WERI-Rb-1 (cell line): ENCODE data around the gene RACGAP1.
A peak's percentile ranks its signal among the peaks of the same experiment; 100 is the strongest.

Experiments
- DNase-seq: peaks from one replicate; pipeline ENCODE4 v3.0.0-alpha.2; 2020
- H3K27ac ChIP-seq: fragments of 250-450 bp; sonication (Bioruptor Pico); 2 replicates; pipeline ENCODE4 v1.5.1; 2020; ENCODE audit warnings: mild to moderate bottlenecking, moderate library complexity
- H3K27me3 ChIP-seq: fragments of 250-450 bp; sonication (Bioruptor Pico); 2 replicates; pipeline ENCODE4 v1.5.1; 2021; ENCODE audit warnings: mild to moderate bottlenecking, low read depth, moderate library complexity; ENCODE audit not compliant: insufficient read depth, severe bottlenecking
- H3K36me3 ChIP-seq: fragments of 250-450 bp; sonication (Bioruptor Pico); 2 replicates; pipeline ENCODE4 v1.5.1; 2020; ENCODE audit warnings: mild to moderate bottlenecking, moderate library complexity
- H3K4me3 ChIP-seq: 2 replicates; pipeline ENCODE4 v1.5.1; 2011; ENCODE audit warnings: low read depth, mild to moderate bottlenecking, control low read depth, low read length
- H3K9me3 ChIP-seq: fragments of 250-450 bp; sonication (Bioruptor Pico); 2 replicates; pipeline ENCODE4 v1.5.1; 2021; ENCODE audit warnings: mild to moderate bottlenecking, moderate library complexity; ENCODE audit not compliant: severe bottlenecking
- TF ChIP-seq, protein P1 (sequence below): IDR thresholded peaks from 2 replicates; pipeline ENCODE4 v1.5.1; 2011; ENCODE audit warnings: low read depth, mild to moderate bottlenecking, control low read depth, inconsistent platforms, low read length

RACGAP1 gene

DNA sequence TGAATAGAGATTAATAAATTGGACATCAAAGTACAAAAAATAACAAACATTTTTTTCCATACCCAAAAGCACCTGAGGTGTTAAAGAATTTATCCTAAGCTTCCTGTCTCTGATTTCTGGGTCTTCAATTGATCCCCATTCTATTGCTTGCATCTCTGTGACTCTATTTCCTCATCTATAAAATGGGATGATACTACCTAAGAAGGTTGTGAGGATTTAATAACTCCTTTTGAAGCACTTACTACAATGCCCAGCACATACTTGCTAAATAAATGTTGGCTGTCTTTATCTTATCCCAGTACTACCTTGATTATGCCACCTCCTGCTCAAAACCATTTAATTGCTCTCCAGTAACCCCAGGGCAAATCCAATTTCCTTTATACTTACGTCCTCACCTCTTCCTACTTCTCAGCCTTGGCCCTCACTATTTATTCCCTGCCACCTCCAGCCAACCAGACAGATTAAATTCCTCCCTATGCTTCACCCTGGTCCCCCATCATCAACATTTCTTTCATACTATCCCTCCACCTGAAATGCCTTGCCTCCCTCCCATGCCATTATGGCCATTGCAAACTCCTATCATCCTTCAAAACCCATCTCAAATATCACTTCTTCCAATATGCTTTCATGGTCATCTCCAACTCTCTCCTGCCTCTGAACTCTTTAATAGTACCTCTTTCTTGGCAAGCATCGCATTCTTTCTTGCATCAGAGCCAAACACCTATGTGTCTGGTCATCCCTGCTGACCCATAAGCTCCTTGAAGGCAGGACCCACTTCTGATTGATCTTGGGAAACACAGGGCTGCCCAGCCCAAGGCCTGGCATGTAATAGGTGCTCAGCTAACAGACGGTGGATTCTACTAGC is 24.2 kb upstream of the RACGAP1 start:
- no peaks in the 10 kb centered on the region for H3K36me3 ChIP-seq
- no peak for DNase-seq
- H3K9me3 ChIP-seq = no peaks in the 10 kb centered on the region
- no peak overlapping the region for H3K4me3 ChIP-seq
- H3K27ac ChIP-seq = peak overlapping the region; percentile 73
- no peaks in the 10 kb centered on the region for H3K27me3 ChIP-seq
- TF ChIP-seq, protein P1, sequence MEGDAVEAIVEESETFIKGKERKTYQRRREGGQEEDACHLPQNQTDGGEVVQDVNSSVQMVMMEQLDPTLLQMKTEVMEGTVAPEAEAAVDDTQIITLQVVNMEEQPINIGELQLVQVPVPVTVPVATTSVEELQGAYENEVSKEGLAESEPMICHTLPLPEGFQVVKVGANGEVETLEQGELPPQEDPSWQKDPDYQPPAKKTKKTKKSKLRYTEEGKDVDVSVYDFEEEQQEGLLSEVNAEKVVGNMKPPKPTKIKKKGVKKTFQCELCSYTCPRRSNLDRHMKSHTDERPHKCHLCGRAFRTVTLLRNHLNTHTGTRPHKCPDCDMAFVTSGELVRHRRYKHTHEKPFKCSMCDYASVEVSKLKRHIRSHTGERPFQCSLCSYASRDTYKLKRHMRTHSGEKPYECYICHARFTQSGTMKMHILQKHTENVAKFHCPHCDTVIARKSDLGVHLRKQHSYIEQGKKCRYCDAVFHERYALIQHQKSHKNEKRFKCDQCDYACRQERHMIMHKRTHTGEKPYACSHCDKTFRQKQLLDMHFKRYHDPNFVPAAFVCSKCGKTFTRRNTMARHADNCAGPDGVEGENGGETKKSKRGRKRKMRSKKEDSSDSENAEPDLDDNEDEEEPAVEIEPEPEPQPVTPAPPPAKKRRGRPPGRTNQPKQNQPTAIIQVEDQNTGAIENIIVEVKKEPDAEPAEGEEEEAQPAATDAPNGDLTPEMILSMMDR = no peak

DNA sequence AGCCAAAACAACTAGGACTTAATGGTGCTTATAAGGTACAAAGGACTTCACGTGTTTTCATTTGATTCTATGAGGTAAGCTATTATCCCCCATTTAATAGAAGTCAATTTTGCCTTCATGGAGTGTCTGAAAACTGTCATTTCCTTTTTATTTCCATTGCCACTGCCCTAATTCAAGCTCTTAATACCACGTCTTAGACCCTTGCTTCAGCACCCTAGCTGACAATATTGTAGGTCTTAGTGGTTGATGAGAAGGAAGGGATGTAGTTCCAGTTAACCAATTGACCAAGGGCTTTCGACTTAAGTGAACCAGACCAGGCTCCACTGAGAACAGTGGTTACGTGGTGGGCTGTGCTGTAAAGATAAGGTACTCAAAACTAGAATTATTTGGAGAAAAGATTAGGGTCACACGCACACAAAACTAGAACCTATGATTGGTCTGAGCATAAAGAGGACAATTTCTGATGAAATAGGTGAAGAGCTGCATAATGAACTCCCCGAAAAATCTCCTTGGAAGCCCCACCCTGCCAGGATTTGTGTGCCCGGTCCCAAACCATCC is 22.5 kb upstream of the RACGAP1 start:
- no peaks in the 10 kb centered on the region for H3K36me3 ChIP-seq
- no peak for DNase-seq
- no peak overlapping the region for H3K4me3 ChIP-seq
- H3K9me3 ChIP-seq = no peaks in the 10 kb centered on the region
- H3K27me3 ChIP-seq = no peaks in the 10 kb centered on the region
- H3K27ac ChIP-seq = no peak overlapping the region
- TF ChIP-seq, protein P1 = no peak

DNA sequence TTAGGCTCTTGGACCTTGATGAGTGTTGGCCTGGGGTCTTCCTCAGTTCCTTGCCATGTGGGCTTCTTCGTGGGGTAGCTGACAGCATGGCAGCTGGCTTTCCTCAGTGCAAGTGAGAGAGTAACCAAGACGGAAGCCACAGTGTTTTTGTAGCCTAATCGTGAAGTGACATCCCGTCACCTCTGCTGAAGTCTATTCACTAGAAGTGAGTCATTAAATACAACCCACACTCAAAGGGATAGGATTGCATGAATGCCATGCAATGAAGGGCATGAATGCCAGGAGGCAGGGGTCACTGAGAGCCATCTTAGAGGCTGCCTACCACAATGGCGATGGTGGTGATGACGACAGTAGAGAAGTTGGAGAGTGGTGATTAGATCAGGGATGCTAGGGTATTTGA is 18.6 kb upstream of the RACGAP1 start:
- H3K9me3 ChIP-seq = no peaks in the 10 kb centered on the region
- TF ChIP-seq, protein P1 = no peak
- H3K27ac ChIP-seq = no peak overlapping the region
- no peak overlapping the region for H3K4me3 ChIP-seq
- no peaks in the 10 kb centered on the region for H3K36me3 ChIP-seq
- DNase-seq = no peak
- H3K27me3 ChIP-seq = no peaks in the 10 kb centered on the region

DNA sequence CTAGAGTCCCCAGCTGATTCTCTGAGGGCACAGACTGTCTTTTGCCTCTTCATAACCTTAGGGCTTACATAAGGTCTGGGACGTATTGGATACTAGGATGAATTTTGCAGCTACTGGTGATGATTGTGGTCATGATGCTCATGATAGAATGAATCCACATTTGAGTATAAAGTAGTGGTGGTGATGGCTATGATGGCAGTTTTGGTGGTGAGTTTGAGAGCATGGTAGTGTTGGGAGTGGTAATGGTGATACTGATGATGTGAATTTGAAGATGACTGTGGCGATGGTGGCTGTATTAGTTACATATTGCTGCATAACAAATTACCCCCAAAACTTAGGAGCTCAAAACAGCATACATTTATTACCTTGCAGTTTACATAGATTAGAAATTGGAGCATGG is 18.0 kb upstream of the RACGAP1 start:
- DNase-seq = no peak
- no peaks in the 10 kb centered on the region for H3K27me3 ChIP-seq
- TF ChIP-seq, protein P1 = no peak
- H3K9me3 ChIP-seq = no peaks in the 10 kb centered on the region
- no peak overlapping the region for H3K27ac ChIP-seq
- no peak overlapping the region for H3K4me3 ChIP-seq
- no peaks in the 10 kb centered on the region for H3K36me3 ChIP-seq

DNA sequence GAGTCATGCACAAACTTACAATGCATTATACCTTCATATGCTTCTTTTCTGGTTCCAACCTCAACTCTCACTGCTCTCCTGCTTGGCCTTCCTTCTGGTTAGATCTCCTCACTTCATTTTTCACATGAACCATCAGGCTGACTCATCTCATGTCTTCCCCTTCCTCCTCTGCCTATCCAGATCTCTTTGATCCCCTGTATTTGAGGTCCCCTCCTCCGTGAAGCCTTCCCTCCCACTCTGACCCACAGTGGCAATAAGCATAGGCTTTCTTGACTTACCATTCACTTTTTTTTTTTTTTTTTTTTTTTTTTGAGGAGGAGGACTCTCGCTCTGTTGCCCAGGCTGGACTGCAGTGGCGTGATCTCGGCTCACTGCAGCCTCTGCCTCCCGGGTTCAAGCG is 17.4 kb upstream of the RACGAP1 start:
- no peaks in the 10 kb centered on the region for H3K27me3 ChIP-seq
- no peak for DNase-seq
- TF ChIP-seq, protein P1 = no peak
- no peaks in the 10 kb centered on the region for H3K36me3 ChIP-seq
- H3K27ac ChIP-seq = no peak overlapping the region
- H3K9me3 ChIP-seq = no peaks in the 10 kb centered on the region
- no peak overlapping the region for H3K4me3 ChIP-seq
